GM12801 (cell line): ENCODE results near the gene TMEM201.

ENCODE experiments used
- CTCF ChIP-seq: IDR thresholded peaks from one replicate; pipeline ENCODE4 v1.5.1; 2011; ENCODE audit warnings: control low read depth; ENCODE audit not compliant: insufficient read length; ENCODE audit errors: extremely low read depth

The TMEM201 gene

GRCh38 chr1:9634582-9634981, 45.9 kb downstream of the TMEM201 start:
- TF ChIP-seq CTCF, result no peak

DNA sequence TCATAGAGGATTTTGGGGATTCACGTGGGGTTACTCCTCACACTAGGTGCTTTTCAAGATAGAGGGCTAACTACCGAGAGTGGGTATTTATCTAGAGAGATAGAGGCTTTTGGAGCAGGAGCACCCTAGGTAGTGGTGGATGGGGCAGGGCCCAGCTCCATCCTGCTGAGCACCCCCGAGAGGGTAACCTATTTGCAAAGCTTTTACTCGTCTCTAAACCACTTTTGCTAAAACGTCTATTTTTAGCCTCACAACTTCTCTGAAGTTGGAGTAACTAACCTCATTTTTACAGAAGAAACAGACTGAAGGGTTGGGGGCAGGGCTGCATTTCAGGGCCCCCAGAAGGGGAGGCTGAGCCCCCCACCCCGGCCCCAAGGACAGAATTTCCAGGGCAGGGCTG, 50.5 kb downstream of the TMEM201 start:
- no peak for TF ChIP-seq CTCF

DNA sequence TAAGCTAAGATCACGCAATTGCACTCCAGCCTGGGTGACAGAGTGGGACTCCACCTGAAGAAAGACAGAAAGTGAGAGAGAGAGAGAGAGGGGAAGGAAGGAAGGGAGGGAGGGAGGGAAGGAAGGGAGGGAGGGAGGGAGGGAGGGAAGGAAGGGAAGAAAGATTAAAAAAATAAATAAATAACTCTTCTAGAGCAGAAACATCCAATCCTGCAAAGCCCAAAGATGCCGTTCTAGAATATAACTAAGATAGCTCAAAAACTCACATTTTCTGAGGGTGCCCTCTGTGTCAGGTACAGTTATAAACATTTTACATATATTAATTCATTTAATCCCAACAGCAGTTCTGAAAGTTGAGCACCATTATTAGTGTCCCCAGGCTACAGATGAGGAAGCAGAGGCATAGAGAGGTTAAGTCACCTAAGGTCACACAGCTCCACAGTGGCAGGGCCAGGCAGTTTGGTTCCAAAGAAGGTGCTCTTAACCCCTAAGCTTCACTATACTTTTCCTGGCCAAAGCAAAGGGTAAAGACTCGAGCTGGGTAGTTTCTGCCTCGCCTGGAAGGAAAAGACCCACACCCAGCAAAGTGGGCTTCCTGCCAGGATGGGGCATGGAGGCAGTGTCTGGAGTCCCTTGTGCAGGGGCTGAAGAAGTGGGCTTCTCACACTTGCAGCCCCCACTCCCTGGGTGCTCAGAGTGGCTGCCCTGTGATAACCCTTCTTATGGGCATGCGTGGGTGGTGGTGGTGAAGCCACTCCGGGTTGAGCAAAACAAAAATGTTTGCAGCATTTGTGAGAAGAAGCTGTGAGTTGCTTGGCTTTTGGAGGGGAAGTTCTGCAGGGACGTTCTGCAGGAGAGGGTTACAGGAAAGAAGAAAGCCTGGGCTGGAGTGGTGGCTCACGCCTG, 54.9 kb downstream of the TMEM201 start:
- no peak for TF ChIP-seq CTCF

GRCh38 chr1:9646037-9646436, 57.3 kb downstream of the TMEM201 start:
- TF ChIP-seq CTCF, result no peak

GRCh38 chr1:9648171-9648570, 59.5 kb downstream of the TMEM201 start:
- no peak for TF ChIP-seq CTCF

DNA sequence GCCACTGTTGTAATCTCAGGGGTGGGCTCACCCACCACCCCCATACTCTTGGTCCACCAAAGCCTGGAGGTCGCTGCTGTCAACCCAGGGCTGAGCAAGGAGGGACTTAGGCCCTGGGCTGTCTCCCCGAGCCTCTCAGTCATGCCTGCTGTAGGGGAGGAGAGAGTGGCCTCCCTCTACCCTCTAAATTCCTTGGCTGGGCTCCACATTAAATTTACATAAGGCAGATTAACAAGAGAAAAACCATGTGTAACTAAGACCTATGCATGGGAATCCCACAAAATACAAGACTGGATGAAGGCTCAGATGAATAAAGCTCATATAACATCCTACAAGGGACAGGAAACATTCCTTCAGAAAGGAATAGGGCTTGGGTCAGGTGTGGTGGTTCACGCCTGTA, 61.1 kb downstream of the TMEM201 start:
- no peak for TF ChIP-seq CTCF

- no peak for TF ChIP-seq CTCF
These were observed 62.5 kb downstream of the TMEM201 start for GRCh38 chr1:9651220-9651564.
